ENCODE data around the gene CST3.

The CST3 gene

DNA sequence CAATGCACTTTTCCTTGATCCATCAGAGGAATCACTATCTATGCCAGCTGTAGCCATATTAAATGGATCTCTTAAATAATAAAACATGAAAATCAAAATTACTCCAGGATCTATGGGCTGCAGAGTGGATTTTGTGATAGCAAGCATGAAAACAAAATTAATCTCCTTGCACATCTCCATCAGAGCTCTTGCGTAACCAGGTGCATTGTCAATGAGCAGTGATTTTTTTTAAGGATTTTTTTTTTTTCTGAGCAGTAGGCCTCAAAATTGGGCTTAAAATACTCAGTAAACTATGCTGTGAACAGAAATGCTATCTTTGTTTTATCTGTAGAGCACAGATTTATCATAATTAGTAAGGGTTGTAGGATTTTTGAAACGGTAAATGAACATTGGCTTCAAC lies 11.5 kb upstream of the CST3 start:
- Histone ChIP-seq H3K9me3 (no peaks in the 10 kb centered on the region; the same call in 1 of the 2 replicates), H3K4me3 (ENCODE audit: low read depth, low read length) (no peak overlapping the region), H3K27me3 (no peaks in the 10 kb centered on the region), H3K36me3 (no peaks in the 10 kb centered on the region), H3K4me1 (no peaks in the 10 kb centered on the region)
- DNase-seq = no peak
- TF ChIP-seq, protein P1, sequence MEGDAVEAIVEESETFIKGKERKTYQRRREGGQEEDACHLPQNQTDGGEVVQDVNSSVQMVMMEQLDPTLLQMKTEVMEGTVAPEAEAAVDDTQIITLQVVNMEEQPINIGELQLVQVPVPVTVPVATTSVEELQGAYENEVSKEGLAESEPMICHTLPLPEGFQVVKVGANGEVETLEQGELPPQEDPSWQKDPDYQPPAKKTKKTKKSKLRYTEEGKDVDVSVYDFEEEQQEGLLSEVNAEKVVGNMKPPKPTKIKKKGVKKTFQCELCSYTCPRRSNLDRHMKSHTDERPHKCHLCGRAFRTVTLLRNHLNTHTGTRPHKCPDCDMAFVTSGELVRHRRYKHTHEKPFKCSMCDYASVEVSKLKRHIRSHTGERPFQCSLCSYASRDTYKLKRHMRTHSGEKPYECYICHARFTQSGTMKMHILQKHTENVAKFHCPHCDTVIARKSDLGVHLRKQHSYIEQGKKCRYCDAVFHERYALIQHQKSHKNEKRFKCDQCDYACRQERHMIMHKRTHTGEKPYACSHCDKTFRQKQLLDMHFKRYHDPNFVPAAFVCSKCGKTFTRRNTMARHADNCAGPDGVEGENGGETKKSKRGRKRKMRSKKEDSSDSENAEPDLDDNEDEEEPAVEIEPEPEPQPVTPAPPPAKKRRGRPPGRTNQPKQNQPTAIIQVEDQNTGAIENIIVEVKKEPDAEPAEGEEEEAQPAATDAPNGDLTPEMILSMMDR (IDR thresholded peaks at IDR 0.05; ENCODE audit: low read depth, low read length) = no peak

DNA sequence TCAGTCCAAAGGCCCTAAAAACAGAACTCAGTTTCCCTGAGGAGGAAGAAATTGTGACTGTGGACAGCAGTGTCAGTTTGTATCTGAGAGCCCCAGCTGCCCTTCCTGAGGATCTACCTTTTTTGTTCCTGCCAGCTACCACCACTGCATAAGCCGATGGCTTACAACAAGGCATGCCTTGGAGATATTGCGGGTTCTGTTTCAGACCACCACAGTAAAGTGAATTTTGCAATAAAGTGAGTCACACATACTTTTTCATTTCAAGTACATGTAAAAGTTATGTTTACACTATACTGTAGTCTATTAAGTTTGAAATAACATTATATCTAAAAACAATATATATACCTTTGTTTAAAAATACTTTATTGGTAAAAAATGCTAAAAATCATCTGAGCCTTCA lies 9.6 kb upstream of the CST3 start:
- TF ChIP-seq, protein P1 (IDR thresholded peaks at IDR 0.05; ENCODE audit: low read depth, low read length) = no peak
- Histone ChIP-seq H3K4me1 (no peaks in the 10 kb centered on the region), H3K36me3 (no peaks in the 10 kb centered on the region), H3K4me3 (ENCODE audit: low read depth, low read length) (no peak overlapping the region), H3K9me3 (no peaks in the 10 kb centered on the region; the same call in 1 of the 2 replicates), H3K27me3 (no peaks in the 10 kb centered on the region)
- DNase-seq = no peak

DNA sequence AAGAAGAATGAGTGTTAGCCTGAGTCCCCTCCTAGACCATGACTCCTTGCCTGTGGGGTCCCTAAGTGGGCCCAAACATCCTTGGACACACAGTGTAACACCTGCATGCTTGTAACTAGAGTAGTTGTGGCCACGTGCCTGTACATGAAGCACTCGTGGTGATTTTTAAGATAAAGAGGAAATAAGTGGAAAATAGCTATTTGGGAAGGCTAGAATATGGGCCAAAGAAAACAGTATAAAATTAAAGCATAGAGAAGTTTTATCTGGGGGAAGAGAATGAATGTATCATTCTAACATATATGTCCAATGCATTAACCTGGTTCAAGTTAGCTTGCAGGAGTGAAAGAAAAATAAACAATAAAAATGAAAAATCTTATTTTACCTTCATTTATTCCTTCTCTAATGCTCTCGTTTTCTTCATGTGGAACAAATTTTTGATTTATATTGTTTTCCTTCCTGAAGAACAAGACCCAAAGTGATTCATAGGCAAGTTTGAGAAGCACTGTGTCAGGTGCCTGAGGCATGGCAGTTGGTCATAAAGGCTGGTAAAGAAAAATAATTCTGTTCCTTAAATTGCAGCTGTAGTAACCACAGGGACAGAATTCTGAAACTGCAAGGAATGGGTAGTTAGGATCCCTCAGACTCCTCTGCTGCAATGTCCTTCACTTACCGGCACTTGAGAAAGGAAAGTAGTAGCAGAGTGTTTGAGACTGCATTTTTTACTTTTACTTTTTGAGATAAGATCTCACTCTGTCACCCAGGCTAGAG lies 8.5 kb upstream of the CST3 start:
- Histone ChIP-seq H3K4me1 (no peaks in the 10 kb centered on the region), H3K36me3 (no peaks in the 10 kb centered on the region), H3K27me3 (no peaks in the 10 kb centered on the region), H3K9me3 (no peaks in the 10 kb centered on the region; the same call in 1 of the 2 replicates), H3K4me3 (ENCODE audit: low read depth, low read length) (no peak overlapping the region)
- TF ChIP-seq, protein P1 (IDR thresholded peaks at IDR 0.05; ENCODE audit: low read depth, low read length) = no peak
- DNase-seq = no peak

DNA sequence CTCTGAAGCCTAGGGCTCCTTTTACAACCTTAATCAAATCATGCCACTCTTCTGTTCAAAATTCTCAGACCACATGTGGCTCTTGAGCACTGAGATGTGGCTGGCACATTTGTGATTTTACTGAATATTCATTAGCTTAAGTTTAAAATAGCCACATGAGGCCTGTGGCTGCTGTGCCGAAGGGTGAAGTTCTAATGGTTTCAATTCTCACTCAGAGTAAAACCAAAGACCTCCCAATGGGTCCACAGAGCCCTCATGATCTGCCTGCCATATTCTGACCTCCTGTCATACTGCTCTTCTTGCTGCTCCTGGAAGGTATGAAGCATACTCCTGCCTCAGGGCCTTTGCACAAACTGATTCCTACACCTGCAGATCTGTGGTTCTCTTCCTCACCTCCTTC lies 7.8 kb upstream of the CST3 start:
- Histone ChIP-seq H3K9me3 (no peaks in the 10 kb centered on the region; the same call in 1 of the 2 replicates), H3K4me3 (ENCODE audit: low read depth, low read length) (no peak overlapping the region), H3K27me3 (no peaks in the 10 kb centered on the region), H3K4me1 (no peaks in the 10 kb centered on the region), H3K36me3 (no peaks in the 10 kb centered on the region)
- TF ChIP-seq, protein P1 (IDR thresholded peaks at IDR 0.05; ENCODE audit: low read depth, low read length) = no peak
- no peak for DNase-seq

DNA sequence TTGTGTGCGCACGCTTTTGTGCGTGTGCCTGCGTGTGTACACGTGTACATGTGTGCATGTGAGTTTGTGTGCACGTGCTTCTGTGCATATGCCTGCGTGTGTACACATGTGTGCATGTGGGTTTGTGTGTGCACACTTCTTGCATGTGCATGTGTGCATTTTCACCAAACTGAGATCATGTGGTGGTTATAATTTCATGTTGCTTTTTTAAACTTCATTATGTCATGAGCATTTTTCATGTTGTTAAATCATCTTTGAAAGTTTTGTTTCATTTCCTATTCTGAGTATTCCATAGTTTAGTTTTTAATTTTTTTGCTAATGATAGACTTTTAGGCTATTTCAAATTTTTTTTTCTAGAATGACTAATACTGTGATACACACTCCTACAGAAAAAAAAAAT lies 6.4 kb upstream of the CST3 start:
- no peak for DNase-seq
- Histone ChIP-seq H3K4me1 (no peaks in the 10 kb centered on the region), H3K27me3 (no peaks in the 10 kb centered on the region), H3K9me3 (no peaks in the 10 kb centered on the region; the same call in 1 of the 2 replicates), H3K36me3 (no peaks in the 10 kb centered on the region), H3K4me3 (ENCODE audit: low read depth, low read length) (no peak overlapping the region)
- TF ChIP-seq, protein P1 (IDR thresholded peaks at IDR 0.05; ENCODE audit: low read depth, low read length) = no peak

DNA sequence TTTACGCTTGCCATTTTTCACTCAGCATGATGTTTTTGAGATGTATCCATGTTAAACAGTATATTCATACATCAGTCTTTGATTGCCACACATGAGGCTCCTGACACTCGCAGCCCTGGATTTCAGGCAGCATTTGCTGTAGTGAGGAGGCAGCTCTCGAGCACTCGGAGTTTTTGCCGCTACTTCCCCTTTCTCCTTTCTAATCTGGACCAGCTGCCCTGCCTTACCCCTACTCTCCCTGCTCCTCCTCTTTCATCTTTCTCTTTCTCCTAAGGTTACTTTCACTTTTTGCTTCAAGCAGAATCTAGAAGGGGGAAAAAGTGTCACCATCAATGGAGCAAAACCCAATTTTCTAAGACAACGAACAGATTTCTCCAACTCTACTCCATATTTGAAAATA lies 5.9 kb upstream of the CST3 start:
- Histone ChIP-seq H3K36me3 (no peaks in the 10 kb centered on the region), H3K27me3 (no peaks in the 10 kb centered on the region), H3K9me3 (no peaks in the 10 kb centered on the region; the same call in 1 of the 2 replicates), H3K4me3 (ENCODE audit: low read depth, low read length) (no peak overlapping the region), H3K4me1 (no peaks in the 10 kb centered on the region)
- TF ChIP-seq, protein P1 (IDR thresholded peaks at IDR 0.05; ENCODE audit: low read depth, low read length) = no peak
- no peak for DNase-seq
